Central memory CD8-positive, alpha-beta T cell (primary cell): ENCODE results near the gene CTNND2.

Experiments
- ATAC-seq: fragments of 150-1000 bp; cut with Tn5 transposase; replicated peaks from 2 replicates; pipeline ENCODE4 v1.10.0; 2022; ENCODE audit warnings: mild to moderate bottlenecking, moderate FRiP score, moderate number of reproducible peaks; ENCODE audit not compliant: poor library complexity, severe bottlenecking; ENCODE audit errors: extremely low read depth
- DNase-seq, 2 donors: peaks; one replicate each; pipeline ENCODE4 v3.0.0; 2021; ENCODE audit warnings: low spot score in 2 of 2
- H3K27ac Mint-ChIP-seq: one replicate; pipeline ENCODE4 v1.8.0; 2022; ENCODE audit warnings: low read depth, mild to moderate bottlenecking, moderate library complexity, mixed read lengths
- H3K27me3 Mint-ChIP-seq: one replicate; pipeline ENCODE4 v1.8.0; 2022; ENCODE audit warnings: mixed read lengths
- H3K36me3 Mint-ChIP-seq: one replicate; pipeline ENCODE4 v1.8.0; 2022; ENCODE audit warnings: mild to moderate bottlenecking, moderate library complexity, mixed read lengths; ENCODE audit not compliant: insufficient read depth
- H3K4me1 Mint-ChIP-seq: one replicate; pipeline ENCODE4 v1.8.0; 2022; ENCODE audit warnings: mixed read lengths
- H3K4me3 Mint-ChIP-seq: one replicate; pipeline ENCODE4 v1.8.0; 2022; ENCODE audit warnings: mild to moderate bottlenecking, moderate library complexity, mixed read lengths
- H3K9me3 Mint-ChIP-seq: one replicate; pipeline ENCODE4 v1.8.0; 2022; ENCODE audit warnings: mixed read lengths

The CTNND2 gene

DNA sequence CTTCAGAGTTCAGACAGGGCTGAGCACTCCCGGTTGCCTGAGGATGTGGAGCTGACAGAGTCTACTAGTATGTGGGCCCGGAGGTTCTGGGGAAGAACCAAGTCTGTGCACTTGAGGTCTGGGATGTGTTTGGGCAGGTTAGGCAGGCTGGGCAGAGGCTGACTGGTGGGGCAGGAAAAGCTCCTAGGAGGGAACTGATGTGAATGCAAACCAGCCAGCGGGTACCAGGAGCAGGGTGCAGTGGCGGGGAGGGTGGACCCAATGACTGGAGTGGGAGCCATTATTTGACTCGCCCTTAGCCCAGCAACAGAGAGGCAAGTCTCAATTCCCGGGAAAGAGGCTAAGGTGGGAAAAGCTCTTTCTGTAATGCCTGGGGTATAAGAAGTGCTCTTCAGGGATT, 723.4 kb downstream of the CTNND2 start:
- Mint-ChIP-seq H3K4me1 (no peaks in the 10 kb centered on the region), H3K27me3 (no peaks in the 10 kb centered on the region)
- no peak for ATAC-seq

GRCh38 chr5:11177999-11178711, 726.1 kb downstream of the CTNND2 start:
- Mint-ChIP-seq H3K27ac (no peak overlapping the region), H3K4me3 (no peak overlapping the region), H3K36me3 (no peaks in the 10 kb centered on the region), H3K9me3 (peaks cover 11% of the 10 kb centered on the region), H3K27me3 (no peaks in the 10 kb centered on the region), H3K4me1 (no peaks in the 10 kb centered on the region)
- no peak for ATAC-seq
- no peak for DNase-seq

More for the DNA sequence above, 723.4 kb downstream of the CTNND2 start:
- Mint-ChIP-seq H3K9me3 (peaks cover 16% of the 10 kb centered on the region), H3K27ac (no peak overlapping the region), H3K36me3 (no peaks in the 10 kb centered on the region), H3K4me3 (no peak overlapping the region)
- DNase-seq = no peak

DNA sequence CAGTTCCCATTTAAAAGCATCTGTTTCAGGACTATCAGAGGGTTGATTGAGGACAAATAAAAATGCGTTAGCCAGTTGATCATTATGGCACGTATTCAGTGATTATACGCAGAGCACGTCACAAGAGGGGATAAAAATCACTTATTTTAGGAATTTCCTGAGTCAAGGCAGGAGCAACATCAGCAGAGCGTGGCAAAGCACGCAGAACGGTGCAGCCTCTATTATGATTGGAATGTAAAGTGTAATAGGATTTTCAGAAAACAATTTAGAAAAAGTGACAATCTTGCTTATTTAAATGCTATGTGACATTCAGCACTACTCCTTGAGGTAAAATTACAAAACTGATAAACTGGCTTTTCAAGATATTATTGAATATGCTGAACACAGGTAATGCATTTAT, 729.7 kb downstream of the CTNND2 start:
- H3K4me1 Mint-ChIP-seq = no peaks in the 10 kb centered on the region
- no peak overlapping the region for H3K27ac Mint-ChIP-seq
- no peaks in the 10 kb centered on the region for H3K9me3 Mint-ChIP-seq
- no peak overlapping the region for H3K4me3 Mint-ChIP-seq
- ATAC-seq (no peak), DNase-seq (no peak)
- no peaks in the 10 kb centered on the region for H3K27me3 Mint-ChIP-seq
- H3K36me3 Mint-ChIP-seq = no peaks in the 10 kb centered on the region

- Mint-ChIP-seq H3K4me3 (no peak overlapping the region), H3K27me3 (no peaks in the 10 kb centered on the region), H3K9me3 (no peaks in the 10 kb centered on the region), H3K36me3 (no peaks in the 10 kb centered on the region), H3K4me1 (no peaks in the 10 kb centered on the region), H3K27ac (no peak overlapping the region)
- no peak for ATAC-seq
- no peak for DNase-seq
Measured at GRCh38 chr5:11172484-11172883, 731.8 kb downstream of the CTNND2 start.

GRCh38 chr5:11171236-11171635, 733.0 kb downstream of the CTNND2 start:
- H3K27ac Mint-ChIP-seq = no peak overlapping the region
- ATAC-seq = no peak
- H3K9me3 Mint-ChIP-seq = no peaks in the 10 kb centered on the region
- H3K4me1 Mint-ChIP-seq = no peaks in the 10 kb centered on the region
- H3K27me3 Mint-ChIP-seq = no peaks in the 10 kb centered on the region
- DNase-seq = no peak
- H3K4me3 Mint-ChIP-seq = no peak overlapping the region
- H3K36me3 Mint-ChIP-seq = no peaks in the 10 kb centered on the region

- Mint-ChIP-seq H3K4me3 (no peak overlapping the region), H3K9me3 (no peaks in the 10 kb centered on the region), H3K36me3 (no peaks in the 10 kb centered on the region), H3K27ac (no peak overlapping the region), H3K27me3 (no peaks in the 10 kb centered on the region), H3K4me1 (no peaks in the 10 kb centered on the region)
- ATAC-seq (no peak), DNase-seq (no peak)
Measured at GRCh38 chr5:11166923-11167322, 737.3 kb downstream of the CTNND2 start.

DNA sequence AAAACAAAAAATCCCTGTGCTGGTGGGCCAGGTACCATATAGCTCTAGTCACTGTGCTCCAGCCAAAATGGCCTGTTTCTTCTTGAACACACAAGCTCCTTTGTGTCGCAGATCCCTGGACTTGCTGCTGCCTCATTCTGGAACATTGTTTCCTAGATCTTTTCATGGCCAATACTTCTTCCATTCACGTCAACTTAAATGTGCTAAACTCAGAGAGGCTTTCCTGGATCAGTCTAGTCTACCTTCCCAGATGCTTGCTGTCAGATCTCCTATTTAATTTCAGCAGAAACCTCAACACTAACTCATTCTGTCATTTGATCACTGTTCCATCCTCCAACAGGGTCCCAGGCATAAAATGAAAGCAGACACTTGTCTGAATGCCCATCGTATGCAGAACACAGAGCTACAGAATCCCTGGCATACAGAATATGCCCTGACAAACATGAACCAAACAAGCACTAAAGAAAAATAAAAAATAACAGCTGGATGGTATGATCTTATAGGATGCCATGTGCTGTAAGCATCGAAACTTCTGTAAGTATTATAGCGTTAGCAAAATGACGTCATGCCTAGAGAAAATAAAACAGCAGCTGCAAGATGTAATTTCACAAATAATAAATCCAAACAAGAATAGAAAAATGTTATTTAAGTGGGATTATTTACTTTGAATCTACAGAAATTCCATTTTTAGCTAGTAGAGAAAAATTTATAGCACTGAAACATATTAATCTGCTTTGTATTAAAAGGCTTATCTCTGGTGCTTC, 739.5 kb downstream of the CTNND2 start:
- Mint-ChIP-seq H3K36me3 (no peaks in the 10 kb centered on the region), H3K27ac (no peak overlapping the region), H3K27me3 (no peaks in the 10 kb centered on the region), H3K4me1 (no peaks in the 10 kb centered on the region), H3K4me3 (no peak overlapping the region), H3K9me3 (no peaks in the 10 kb centered on the region)
- ATAC-seq (no peak), DNase-seq (no peak)

DNA sequence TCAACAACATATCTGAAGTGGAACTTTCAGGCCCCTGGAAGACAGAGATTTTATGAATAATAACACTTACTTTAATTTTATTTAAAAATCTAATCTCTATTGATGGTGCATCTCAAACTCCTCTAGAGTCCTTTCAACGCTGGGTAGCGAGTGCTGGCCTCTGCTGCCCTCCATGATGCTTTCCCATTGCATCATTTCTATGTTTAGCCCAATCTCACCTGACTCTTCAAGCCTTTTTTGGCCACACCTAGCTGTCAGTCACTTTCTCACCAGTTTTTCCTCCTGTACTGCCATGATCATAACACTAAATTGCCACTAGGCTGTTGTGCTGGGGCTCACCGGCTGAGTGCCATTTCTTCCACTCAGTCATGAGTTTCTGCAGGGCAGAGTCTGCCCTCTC, 747.1 kb downstream of the CTNND2 start:
- Mint-ChIP-seq H3K4me3 (no peak overlapping the region), H3K36me3 (no peaks in the 10 kb centered on the region), H3K27ac (no peak overlapping the region), H3K9me3 (no peaks in the 10 kb centered on the region), H3K4me1 (no peaks in the 10 kb centered on the region), H3K27me3 (no peaks in the 10 kb centered on the region)
- DNase-seq (no peak), ATAC-seq (no peak)

- H3K27me3 Mint-ChIP-seq = no peaks in the 10 kb centered on the region
- no peak overlapping the region for H3K4me3 Mint-ChIP-seq
- H3K9me3 Mint-ChIP-seq = no peaks in the 10 kb centered on the region
- no peaks in the 10 kb centered on the region for H3K36me3 Mint-ChIP-seq
- H3K4me1 Mint-ChIP-seq = no peaks in the 10 kb centered on the region
- H3K27ac Mint-ChIP-seq = no peak overlapping the region
- no peak for DNase-seq
- no peak for ATAC-seq
Measured at GRCh38 chr5:11153670-11154382, 750.4 kb downstream of the CTNND2 start.

DNA sequence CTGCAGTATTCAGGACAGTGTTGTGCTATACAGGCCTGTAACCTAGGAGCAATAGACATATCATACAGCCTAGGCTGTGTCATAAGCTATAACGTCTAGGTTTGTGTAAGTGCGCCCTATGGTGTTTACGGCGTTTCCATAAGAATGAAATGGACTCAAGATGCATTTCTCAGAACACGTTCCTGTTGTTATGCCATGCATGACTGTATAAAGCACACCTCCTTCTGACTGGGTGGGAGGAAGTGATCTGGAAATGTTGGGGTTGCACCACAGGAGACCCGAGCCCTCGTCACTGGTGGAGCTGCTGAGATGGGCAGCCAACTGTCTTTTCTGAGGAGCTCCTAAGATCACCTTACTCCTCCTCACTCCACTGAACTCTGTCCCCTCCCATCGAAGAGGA, 751.9 kb downstream of the CTNND2 start:
- H3K36me3 Mint-ChIP-seq = peaks cover 3% of the 10 kb centered on the region
- no peak overlapping the region for H3K4me3 Mint-ChIP-seq
- no peaks in the 10 kb centered on the region for H3K4me1 Mint-ChIP-seq
- DNase-seq (no peak), ATAC-seq (no peak)
- H3K27me3 Mint-ChIP-seq = no peaks in the 10 kb centered on the region
- peaks cover under 1% of the 10 kb centered on the region for H3K9me3 Mint-ChIP-seq
- no peak overlapping the region for H3K27ac Mint-ChIP-seq

GRCh38 chr5:11150976-11151375, 753.3 kb downstream of the CTNND2 start:
- Mint-ChIP-seq H3K36me3 (peaks cover 3% of the 10 kb centered on the region), H3K9me3 (peaks cover 5% of the 10 kb centered on the region), H3K4me3 (no peak overlapping the region), H3K4me1 (no peaks in the 10 kb centered on the region), H3K27ac (no peak overlapping the region), H3K27me3 (no peaks in the 10 kb centered on the region)
- ATAC-seq (no peak), DNase-seq (no peak)

DNA sequence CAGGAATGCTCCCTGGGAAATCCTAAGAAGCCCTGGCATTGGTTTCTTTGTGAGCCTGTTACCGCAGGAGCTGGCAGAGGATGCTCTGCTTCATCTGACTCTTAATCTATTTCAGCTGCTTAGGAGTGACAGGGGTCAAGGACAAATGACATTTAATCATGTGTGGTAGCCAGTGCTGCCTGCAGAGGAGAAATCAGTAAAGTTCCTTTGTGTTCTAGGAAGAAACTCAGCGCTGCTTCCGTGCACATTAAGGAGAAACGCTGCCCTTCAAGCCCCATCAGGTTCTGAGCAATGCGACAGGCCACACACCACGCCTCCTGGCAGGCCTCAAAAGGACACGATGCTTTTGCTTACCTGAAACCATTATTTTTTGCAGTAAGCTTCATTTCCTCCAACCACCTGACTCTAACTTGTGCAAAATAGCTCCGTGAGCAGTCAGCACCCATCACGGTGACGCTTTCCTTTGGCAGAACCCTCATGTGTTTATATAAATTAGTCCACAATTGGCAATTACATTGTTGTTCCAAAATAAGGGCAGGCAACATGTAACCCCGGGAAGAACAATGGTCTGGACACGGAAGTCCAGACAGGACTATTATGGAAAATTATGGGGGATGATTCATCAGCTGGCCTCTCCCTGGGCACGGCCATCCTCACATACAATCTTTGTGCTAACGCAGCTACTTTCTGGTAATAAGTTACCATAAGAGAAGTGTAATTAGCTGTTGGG, 755.3 kb downstream of the CTNND2 start:
- H3K27me3 Mint-ChIP-seq = no peaks in the 10 kb centered on the region
- peaks cover 3% of the 10 kb centered on the region for H3K36me3 Mint-ChIP-seq
- no peaks in the 10 kb centered on the region for H3K4me1 Mint-ChIP-seq
- H3K4me3 Mint-ChIP-seq = no peak overlapping the region
- DNase-seq = no peak
- peaks cover 5% of the 10 kb centered on the region for H3K9me3 Mint-ChIP-seq
- H3K27ac Mint-ChIP-seq = no peak overlapping the region
- ATAC-seq = no peak
